HL-60/S4 treated with retinoic acid at 250 ng/mL for 4 days and 3 days (cell line): ENCODE results near the gene METRNL.

Experiments
- in situ Hi-C: fragments of 300-500 bp; cut with MboI; formaldehyde crosslinking; loops from 2 replicates; pipeline ENCODE4 v1.7.0; 2022; ENCODE audit warnings: low sequenced_read_pairs

Gene METRNL

DNA sequence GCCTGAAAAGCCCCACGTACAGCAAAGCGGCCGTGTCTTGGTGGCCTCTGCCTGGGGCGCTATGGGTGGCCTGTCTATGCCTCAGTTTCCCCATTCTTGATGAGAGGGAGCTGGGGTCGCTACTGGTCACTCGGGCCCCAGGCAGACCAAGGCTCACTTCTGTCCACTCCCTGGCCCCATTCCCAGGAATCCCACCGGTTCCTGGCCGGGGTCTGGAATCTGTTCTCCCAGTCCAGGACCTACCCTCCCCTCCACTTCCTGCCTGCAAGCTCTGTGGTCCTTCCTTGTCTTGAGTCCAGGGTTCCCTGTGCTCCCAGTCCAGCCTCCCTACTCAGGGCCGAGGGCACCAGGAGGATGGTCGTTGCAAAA lies 24.5 kb downstream of the METRNL start:
- in situ Hi-C loops = no loop called here

DNA sequence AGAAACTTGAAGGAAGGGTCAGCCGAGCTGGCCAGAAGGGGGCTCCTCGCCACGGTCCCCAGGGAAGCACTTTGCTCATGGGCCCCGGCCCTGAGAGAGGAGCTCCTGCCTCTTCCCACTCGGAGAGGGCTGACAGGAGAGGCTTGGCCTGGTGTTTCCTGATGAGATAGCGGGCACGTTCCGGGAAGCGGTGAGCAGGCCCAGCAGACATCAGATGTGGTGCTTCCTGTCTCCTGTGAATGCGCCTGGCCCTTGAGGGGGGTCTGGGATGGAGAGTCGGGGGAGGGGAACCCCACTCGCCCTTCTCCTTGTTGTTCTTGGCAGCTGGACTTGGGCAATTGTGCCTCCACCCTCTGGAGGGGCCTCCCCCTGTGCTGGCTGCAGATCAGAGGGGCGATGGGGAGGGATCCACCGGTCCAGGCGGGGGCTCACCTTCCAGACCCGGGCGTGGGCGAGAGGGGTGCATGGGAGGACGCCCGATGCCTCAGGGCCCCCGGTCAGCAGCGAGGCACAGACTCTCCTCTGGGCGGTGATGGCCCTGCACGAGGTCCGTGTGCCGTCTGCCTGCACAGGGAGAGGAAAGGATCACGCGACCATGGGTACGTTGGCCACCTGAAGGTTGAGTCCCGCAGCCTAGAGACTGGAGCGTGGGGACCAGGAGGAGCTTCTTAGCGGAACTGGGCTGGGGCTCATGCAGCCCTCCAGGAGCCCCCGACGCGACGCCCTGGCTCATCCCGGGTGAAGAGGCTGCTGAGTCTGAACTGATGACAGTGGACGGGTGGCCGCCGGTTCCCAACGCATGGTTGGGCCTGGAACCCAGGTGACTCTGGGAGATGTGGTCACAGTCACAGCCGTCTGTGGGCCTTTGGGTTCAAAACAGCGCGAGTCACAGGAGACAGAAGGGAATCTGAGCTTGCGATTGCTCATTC lies 25.4 kb downstream of the METRNL start:
- in situ Hi-C loops = no loop called here

DNA sequence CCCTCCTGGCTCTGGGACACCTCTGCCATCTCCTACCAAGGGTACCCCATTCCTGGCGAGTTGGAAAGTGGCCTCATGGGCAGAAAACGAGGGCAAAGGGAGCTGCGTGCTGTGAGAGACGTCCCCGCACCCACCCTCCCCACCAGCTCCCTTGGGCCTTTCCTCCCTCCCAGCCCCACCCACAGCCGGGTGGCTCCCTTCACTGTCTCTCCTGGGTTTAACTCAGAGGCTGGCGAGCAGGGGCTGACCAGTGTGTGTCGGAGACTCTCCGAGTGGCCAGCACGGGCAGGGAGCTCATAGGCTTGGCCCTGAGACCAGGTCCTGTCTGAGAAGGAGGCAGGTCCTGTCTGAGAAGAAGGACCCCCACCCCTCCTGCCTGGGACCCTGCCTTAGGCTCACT lies 26.1 kb downstream of the METRNL start:
- in situ Hi-C loops = no loop called here

DNA sequence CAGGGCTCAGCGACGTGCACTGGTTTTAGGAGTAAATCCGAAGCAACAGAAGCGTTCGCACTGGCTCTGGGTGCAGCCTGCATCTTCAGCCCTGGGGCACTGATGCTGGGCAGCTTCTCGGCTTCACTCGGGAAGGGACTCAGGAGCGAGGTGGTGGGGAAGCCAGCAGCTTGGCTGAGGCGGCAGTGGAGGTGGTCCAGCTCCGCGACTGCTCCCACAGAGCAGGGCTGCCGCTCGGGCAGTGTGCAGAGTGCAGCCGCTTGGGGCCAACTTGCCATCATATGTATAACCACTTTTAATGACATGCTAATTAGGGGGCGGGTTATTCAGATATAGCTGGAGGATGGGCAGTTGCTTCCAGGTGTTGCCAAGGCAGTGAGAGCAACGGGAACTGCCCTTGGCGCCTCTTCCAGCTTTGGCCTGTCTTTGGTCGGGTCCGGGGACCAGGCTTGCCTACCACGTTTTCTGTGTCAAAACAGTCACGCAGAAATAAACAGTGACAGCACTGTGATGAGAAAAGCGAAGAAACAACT lies 26.7 kb downstream of the METRNL start:
- in situ Hi-C loops = no loop called here

DNA sequence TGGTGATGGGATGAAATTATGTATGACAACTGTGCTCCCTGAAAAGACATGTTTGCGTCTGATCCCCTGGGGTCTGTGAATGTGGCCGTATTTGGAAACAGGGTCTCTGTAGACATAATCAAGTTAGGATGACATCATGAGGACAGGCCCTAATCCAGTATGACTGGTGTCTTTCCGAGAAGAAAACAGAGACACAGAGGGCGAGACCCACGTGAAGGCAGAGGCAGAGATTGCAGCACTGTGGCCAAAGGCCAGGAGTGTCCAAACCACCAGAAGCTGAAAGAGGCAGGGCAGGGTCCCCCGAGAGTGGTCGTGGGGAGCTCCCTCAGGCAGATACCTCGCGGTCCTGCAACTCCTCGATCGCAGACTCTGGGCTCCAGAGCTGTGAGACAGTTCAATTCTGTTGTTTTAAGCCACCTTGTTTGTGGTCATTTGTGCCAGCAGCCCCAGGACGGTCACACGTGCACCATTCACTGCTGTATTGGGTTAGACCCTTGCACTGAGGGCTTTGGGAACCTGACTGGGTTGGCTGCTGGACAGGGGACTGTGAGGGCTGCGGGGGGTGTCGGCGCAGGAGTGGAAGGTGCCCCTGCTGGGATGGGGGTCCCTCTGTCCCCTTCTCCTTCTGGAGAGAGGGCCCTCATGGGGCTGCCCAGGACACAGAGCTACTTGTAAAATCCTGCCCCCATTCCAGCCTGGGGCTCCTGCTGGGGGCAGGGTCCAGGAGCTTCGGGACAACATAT lies 27.7 kb downstream of the METRNL start:
- in situ Hi-C loops = no loop called here

DNA sequence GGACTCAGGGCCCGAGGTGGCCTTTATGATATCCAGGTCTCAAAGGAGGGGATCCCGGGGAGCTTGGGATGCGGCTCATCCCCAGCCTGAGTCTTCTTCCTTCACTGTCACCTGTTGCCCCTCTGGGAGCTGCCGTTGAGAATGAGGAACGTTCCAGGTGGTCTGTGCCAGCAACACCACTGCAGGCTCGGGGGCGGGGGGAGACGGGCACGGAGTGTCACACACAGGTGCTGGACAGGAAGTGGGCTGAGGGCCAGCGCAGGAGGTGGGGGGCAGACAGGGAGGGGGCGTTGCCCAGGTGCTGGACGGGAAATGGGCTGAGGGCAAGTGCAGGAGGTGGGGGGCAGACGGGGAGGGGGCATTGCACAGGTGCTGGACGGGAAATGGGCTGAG lies 28.2 kb downstream of the METRNL start:
- in situ Hi-C loops = no loop called here

DNA sequence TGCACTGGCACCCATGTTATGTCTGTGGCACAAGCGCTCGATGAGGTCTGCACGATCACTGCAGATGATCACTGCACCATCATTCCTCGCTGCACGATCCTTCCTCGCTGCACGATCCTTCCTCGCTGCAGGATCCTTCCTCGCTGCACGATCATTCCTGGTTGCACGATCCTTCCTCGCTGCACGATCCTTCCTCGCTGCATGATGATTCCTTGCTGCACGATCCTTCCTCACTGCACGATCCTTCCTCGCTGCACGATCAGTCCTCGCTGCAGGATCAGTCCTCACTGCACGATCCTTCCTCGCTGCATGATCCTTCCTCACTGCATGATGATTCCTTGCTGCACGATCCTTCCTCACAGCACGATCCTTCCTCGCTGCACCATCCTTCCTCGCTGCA lies 29.3 kb downstream of the METRNL start:
- in situ Hi-C loops = no loop called here

DNA sequence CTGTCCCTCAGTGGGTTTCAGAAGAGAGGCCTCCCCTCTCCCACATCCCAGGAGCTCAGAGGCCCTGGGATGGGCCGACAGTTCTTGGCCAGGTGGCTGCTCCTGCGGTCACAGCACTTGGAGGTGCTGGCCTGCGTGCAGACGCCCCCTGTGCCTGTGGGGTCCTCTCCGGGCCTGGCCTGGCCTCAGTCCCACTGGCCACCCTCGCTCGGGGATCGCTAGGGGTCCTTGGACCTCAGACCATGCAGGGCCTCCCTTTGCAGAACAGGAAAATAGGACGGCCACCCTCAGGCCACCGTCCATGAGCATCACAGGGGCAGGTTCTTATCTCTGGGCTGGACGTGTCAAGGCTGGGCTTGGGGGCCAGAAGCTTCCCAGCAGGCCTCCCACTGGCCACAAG lies 30.0 kb downstream of the METRNL start:
- in situ Hi-C loops = no loop called here

DNA sequence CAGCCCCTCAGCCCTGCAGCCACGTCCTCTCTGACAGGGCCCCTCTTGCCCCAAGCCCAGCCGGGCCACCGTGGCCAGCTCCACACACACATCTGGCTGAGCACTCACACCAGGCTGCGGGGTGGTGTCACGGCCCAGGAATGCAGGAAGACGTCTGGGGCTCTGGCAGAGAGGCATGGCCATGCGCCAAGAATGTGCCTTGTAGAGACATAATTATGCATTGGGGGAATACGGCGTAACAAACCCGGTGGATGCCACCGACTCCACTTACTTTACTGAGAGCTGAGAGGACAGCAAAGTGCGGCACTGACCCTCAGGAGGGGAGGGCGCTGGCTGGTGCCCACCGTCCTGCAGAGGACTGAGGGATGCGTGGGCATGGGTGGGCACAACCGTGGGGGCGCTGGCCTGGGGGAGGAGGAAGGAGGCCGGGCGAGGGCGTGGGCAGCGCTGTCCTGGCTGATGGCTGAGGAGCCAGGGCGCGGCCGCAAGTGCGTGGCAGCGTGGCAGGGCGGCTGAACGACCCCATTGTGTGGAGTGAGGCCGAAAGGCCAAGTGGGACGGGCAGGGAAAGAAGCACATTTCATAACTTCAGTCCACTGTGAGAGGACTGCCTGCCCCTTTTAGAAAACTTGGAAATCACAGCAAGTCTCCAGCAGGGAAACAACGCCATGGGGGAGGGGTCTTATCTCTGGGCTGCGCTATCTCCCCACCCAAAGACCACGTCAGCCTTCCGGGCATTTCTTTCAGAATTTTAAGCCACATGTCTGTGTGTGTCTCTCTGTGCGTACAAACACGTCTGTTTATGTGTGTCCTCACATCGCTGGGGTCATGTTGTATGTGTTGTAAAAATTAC lies 30.6 kb downstream of the METRNL start:
- in situ Hi-C loops = no loop called here

DNA sequence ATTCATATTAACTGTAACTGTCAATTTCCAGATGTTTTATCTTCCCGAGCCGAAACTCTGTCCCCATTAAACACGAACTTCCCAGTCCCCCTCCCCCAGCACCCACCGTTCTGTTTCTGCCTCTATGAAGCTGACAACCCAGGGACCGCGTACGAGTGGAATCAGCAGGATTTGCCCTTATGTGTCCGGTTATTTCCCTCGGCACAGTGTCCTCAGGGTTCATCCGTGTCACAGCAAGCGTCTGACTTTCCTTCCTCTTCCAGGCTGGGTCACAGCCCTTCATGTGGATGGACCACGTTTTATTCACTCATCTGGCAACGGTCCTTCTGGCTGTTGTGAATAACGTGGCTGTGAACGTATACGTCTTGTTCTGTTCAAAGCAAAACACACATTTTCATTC lies 31.3 kb downstream of the METRNL start:
- in situ Hi-C loops = no loop called here

DNA sequence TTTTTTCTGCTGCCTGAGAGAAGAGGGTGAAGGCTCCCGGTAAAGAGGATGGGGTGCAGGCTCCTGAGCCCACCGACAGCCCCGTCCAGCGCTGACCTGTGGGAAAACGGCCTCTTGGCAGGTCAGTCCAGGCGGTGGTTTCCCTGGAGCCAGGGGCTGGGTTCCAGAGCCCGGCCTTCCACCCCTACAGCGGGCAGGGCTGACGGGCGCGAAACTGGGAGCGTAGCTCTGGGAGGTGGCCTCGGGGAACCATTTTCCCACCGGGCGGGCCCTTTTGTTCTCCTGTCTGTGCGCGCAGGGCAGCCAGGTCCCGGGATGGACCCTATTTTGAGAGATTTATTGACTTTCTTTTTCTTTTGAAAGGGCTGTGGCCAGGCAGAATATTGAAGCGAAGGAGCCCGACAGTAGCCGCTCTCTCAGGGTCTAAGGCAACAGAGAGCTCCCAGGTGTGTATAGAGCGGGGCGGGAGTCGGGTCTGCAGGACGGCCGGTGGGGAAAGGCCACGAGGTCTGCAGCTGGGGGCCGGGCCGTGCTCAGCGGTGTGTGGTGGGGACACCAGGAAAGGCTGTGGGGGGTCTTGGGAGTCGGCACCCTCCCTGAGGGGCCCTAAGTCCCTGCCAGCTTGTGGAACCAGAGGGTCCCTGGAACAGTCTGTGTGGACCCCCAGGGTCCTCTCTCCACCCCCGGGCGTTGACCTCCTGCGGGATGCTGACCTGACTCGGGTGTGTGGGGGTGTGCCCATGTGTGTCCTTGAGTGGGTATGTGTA lies 32.3 kb downstream of the METRNL start:
- in situ Hi-C loops = no loop called here

DNA sequence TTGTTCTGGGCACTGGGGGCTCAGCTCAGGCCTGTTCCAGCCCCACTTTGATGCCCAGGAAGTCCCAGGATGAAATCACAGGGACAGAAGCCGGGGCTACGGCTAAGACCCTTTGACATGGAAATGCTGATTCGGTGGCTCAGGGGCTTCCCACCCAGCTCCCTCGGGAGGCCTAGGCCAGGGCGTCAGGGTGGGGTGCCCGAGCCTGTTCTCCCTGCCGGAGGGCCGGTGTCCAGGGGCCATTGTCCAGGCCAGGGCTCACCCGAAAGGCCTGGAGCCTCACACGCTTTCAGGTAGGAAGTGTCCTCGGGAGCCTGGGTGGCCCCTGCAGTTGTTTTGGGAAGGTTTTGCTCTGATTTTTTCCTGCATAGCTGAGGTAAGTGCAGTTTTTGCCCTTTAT lies 34.0 kb downstream of the METRNL start:
- in situ Hi-C loops = no loop called here

DNA sequence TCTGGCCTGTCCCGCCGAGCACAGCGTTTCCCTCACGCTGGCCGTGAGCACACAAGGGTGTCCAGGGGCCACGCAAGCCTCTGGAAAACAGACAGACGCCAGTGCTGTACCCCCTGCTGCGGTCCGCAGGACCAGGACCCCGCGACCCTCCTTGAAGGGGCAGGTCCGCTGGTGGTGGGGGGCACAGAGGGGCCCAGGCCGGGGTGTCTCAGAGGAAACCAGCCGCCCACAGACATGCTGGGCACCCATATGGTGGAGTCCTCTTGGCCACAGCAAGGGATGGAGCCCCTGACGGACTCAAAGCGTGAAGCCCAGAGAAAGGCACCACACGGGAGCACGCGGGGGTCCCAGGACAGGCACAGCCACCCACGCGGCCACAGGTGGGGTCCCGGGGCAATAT lies 34.4 kb downstream of the METRNL start:
- in situ Hi-C loops = no loop called here

DNA sequence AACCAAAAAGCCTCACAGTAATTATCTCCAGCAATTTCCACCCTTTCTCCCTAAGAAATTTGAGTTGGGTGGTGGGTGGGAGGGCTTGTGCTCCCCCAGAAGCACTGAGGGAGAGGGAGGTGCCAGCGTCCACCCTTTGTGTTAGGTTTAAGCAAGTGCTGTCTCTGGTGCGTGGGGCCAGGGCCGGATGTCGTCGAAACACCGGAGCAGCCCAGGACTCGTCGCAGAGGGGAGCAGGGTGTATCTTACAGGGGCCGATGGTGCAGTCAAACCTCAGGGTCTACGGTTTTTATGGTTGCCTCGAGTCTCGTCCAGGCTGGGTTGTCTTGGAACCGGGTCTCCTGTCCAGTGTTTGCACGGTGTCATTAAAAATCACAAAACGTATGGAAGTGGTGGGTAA lies 35.3 kb downstream of the METRNL start:
- in situ Hi-C loops = no loop called here

DNA sequence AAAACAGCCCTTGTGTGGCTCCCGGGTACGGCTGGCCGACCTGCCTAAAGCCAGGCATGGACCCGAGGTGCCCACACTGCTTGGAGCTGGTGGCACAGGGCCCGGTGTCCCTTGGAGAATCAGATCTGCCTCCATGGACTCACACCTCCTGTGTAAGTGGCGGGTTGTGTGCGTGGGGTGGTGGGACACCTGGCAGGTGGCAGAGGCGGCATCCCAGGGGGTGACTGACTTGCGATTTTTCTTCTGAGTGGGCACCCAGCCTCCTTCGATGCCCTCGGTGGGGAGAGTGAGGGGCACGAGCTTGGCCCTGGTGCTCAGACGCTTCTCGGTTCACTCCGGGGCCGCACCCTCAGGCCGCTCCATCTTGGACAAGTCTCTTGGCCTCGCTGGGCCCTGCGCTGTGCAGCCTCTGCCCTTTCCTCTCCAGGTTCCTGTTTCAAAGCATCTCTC lies 35.8 kb downstream of the METRNL start:
- in situ Hi-C loops = no loop called here

DNA sequence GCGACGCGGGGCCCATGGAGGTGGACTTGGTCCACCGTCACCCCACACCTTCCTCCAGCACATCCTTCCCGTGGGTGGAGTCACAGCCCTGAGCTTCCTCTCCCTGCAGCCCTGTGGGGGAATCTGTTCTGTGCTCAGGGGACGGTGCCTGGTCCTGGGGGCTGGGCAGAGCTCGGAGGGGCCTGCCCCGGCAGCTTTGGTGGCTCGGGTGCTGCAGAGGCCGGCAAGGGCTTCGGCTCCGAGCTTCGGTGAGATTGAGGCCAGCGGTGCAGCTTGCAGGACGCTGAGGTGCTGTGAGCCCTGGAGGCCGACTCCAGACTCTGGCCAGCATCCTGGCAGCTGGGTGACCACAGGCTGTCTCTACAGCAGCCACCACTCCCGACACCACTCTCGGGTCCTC lies 36.4 kb downstream of the METRNL start:
- in situ Hi-C loops = no loop called here

DNA sequence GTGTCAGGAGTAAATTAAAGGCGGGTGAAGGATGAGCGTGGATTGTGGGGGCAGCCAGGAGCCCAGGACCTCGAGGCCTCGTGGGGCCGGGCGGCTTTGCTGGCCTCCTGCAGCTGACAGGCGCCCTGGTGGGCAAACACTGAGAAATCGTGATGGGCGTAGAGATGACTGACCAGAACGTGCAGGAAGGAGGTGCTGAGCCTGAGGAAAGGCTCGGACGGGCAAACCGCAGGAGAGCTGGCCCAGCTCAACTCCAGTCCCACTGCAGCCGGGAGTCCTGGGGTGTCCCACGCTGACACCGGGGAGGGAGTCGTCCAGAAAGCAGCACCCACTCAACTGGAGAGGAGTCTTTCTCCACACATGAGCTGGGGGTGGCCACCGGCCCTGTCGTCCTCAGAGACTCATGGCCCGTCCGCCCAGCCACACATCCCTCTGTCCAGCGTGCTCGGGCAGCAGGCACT lies 36.9 kb downstream of the METRNL start:
- in situ Hi-C loops = no loop called here

DNA sequence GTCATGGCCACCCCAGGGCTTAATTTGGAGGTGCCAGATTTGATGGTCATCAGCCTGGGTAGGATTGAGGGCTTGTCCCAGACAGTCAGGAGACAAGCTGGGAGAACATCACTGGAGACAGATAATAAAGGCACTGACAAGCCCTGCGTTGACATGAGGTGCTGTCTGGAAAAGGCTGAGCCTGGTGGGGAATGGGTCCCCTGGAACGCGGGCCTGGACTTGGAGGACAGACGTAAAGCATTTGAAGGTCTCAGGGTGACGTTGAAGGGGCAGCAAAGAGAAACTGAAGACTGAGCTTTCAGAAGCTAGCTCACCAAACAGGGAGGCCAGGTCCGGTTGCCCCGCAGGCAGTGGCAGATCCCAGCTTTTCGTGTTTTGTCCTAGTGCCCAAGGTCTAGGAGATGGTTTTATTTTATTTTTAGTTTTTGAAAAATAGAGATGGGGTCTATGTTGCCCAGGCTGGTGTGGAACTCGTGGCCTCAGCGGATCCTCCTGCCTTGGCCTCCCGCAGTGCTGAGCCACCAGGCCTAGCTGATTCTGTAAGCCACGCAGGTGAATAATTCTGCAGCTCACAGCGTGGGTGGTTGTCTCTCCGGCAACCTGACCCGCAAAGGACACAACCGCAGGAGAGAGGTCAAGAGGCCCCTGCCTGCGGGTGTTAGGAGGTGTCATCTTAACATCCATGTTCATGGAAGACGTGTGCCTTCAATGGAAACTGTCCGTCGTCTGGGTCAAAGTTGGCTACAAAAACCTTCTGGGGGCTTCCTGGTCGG lies 37.6 kb downstream of the METRNL start:
- in situ Hi-C loops = no loop called here

DNA sequence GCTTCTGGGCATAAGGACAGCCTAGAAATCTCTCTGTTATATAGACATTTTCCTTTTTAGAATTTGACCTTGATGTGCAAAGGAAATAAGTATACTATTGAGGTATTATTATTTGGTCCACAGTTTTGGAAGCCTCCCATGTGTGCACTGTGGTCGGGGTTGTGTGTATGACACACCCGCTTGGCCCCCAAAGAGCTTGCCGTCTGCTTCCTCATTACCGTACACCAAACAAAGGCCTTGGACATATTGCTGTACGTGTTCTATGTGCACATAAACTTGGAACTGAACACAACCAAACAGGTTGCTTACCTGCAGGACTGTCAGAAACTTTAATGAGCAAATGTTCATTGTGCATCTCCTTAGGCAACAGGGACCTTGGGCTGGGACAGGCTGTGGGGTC lies 38.2 kb downstream of the METRNL start:
- in situ Hi-C loops = no loop called here
